DOHH2 (cell line): Measurements from ENCODE around the gene FBN3.

Experiments
- H3F3A ChIP-seq: fragments of 200-600 bp; sonication (generic), shearing (Covaris generic); 2 replicates; pipeline ENCODE4 v1.6.0; 2016; ENCODE audit warnings: antibody characterized with exemption, mild to moderate bottlenecking; ENCODE audit not compliant: control insufficient read depth, insufficient read depth
- H3K27ac ChIP-seq: fragments of 200-600 bp; sonication (generic); 2 replicates; pipeline ENCODE4 v1.5.1; 2014; ENCODE audit warnings: low read depth, mild to moderate bottlenecking, low read length, moderate library complexity
- H3K27me3 ChIP-seq: fragments of 200-600 bp; sonication (generic); 2 replicates; pipeline ENCODE4 v1.6.1; 2014; ENCODE audit warnings: mild to moderate bottlenecking, low read length, mixed read lengths; ENCODE audit not compliant: control insufficient read depth
- H3K36me3 ChIP-seq: fragments of 200-600 bp; sonication (generic); 2 replicates; pipeline ENCODE4 v1.6.1; 2014; ENCODE audit warnings: mild to moderate bottlenecking, low read length, moderate library complexity, mixed read lengths; ENCODE audit not compliant: control insufficient read depth
- H3K4me1 ChIP-seq: fragments of 200-600 bp; sonication (generic); 2 replicates; pipeline ENCODE4 v1.6.1; 2014; ENCODE audit warnings: mild to moderate bottlenecking, low read length, mixed read lengths; ENCODE audit not compliant: control insufficient read depth
- H3K4me2 ChIP-seq: fragments of 200-600 bp; sonication (generic); 2 replicates; pipeline ENCODE4 v1.6.0; 2014; ENCODE audit warnings: mild to moderate bottlenecking, low read length, moderate library complexity
- H3K4me3 ChIP-seq: fragments of 200-600 bp; sonication (generic); 2 replicates; pipeline ENCODE4 v1.5.1; 2014; ENCODE audit warnings: mild to moderate bottlenecking, low read length, mixed read lengths
- H3K79me2 ChIP-seq: fragments of 200-600 bp; sonication (generic); 2 replicates; pipeline ENCODE4 v1.6.1; 2014; ENCODE audit warnings: mild to moderate bottlenecking, low read length, mixed read lengths; ENCODE audit not compliant: control insufficient read depth
- H3K9me2 ChIP-seq: fragments of 200-600 bp; sonication (generic); replicated peaks from 2 replicates; pipeline ENCODE4 v1.6.1; 2014; ENCODE audit warnings: mild to moderate bottlenecking, low read length, mixed read lengths; ENCODE audit not compliant: control insufficient read depth
- H3K9me3 ChIP-seq: fragments of 200-600 bp; sonication (generic); 2 replicates; pipeline ENCODE4 v1.6.1; 2014; ENCODE audit warnings: antibody characterized with exemption, low read length, mixed read lengths; ENCODE audit not compliant: control insufficient read depth, insufficient read depth
- H4K20me1 ChIP-seq: fragments of 200-600 bp; sonication (generic); 2 replicates; pipeline ENCODE4 v1.6.0; 2014; ENCODE audit warnings: low read depth, mild to moderate bottlenecking, antibody characterized with exemption, low read length, moderate library complexity; ENCODE audit not compliant: control insufficient read depth, insufficient read depth
- CTCF ChIP-seq: fragments of 200-600 bp; sonication (generic); IDR thresholded peaks from one replicate; pipeline ENCODE4 v1.5.1; 2014; ENCODE audit warnings: antibody characterized with exemption, mild to moderate bottlenecking, low read depth, low read length; ENCODE audit not compliant: poor library complexity, severe bottlenecking
- EZH2phosphoT487 ChIP-seq: fragments of 200-600 bp; sonication (generic); IDR thresholded peaks from 2 replicates; pipeline ENCODE4 v1.6.1; 2017; ENCODE audit warnings: borderline replicate concordance, mild to moderate bottlenecking, antibody characterized with exemption, low read length, moderate library complexity, mixed read lengths

FBN3 gene

GRCh38 chr19:8084152-8084551 lies 65.2 kb downstream of the FBN3 start:
- H3K4me3 ChIP-seq, result no peak overlapping the region
- no peaks in the 10 kb centered on the region for H3K4me1 ChIP-seq
- H3K9me3 ChIP-seq, result peaks cover 7% of the 10 kb centered on the region; the same call in 1 of the 2 replicates
- no peak for TF ChIP-seq EZH2phosphoT487
- H3K36me3 ChIP-seq, result no peaks in the 10 kb centered on the region
- no peaks in the 10 kb centered on the region for H3F3A ChIP-seq
- no peaks in the 10 kb centered on the region for H3K9me2 ChIP-seq
- no peaks in the 10 kb centered on the region for H3K79me2 ChIP-seq
- no peak overlapping the region for H3K4me2 ChIP-seq
- no peak overlapping the region for H3K27ac ChIP-seq
- no peaks in the 10 kb centered on the region for H3K27me3 ChIP-seq
- no peaks in the 10 kb centered on the region for H4K20me1 ChIP-seq

GRCh38 chr19:8083141-8083540 lies 66.3 kb downstream of the FBN3 start:
- no peak overlapping the region for H3K4me3 ChIP-seq
- no peak overlapping the region for H3K4me2 ChIP-seq
- H3K4me1 ChIP-seq, result no peaks in the 10 kb centered on the region
- no peaks in the 10 kb centered on the region for H3K27me3 ChIP-seq
- H3F3A ChIP-seq, result no peaks in the 10 kb centered on the region
- no peaks in the 10 kb centered on the region for H3K36me3 ChIP-seq
- no peaks in the 10 kb centered on the region for H3K79me2 ChIP-seq
- H3K9me2 ChIP-seq, result no peaks in the 10 kb centered on the region
- H3K9me3 ChIP-seq, result no peaks in the 10 kb centered on the region; the same call in 1 of the 2 replicates
- no peak overlapping the region for H3K27ac ChIP-seq
- TF ChIP-seq CTCF (no peak), EZH2phosphoT487 (no peak)
- no peaks in the 10 kb centered on the region for H4K20me1 ChIP-seq

DNA sequence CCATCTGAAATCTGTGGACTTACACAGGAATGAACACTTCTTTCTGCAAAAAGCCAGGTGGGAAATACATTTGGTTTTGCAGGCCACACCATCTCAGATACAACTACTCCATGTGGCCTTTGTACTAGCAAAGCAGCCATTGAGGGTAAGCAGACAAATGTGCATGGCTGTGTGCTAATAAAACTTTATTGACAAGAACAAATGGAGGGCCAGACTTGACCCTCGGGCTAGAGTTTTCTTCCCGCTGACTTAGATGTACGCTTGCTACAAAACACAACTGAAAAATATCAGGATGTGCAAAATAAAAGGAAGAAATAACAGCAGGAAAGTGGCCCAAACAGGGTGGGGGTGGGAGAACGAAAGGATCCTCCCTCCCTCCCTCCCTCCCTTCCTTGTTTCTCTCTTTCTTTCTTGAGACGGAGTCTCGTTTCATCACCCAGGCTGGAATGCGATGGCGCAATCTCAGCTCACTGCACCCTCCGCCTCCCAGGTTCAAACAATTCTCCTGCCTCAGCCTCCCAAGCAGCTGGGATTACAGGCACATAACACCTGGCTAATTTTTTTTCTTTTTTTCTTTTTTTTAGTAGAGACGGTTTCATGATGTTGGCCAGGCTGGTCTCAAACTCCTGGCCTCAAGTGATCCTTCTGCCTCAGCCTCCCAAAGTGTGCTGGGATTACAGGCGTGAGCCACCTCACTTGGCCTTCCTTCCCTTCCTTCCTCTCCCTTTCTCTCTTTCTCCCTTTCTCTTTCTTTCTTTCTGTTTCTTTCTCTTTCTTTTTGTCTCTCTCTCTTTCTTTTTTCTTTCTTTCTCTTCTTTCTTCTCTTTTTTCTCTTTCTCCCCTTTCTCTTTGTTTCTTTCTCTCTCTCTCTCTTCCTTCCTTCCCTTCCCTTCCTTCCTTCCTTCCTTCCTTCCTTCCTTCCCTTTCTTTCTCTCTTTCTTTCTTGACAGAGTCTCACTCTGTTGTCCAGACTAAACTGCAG lies 67.5 kb downstream of the FBN3 start:
- H3K27ac ChIP-seq, result no peak overlapping the region
- H3K36me3 ChIP-seq, result no peaks in the 10 kb centered on the region
- no peaks in the 10 kb centered on the region for H3K4me1 ChIP-seq
- H3K27me3 ChIP-seq, result no peaks in the 10 kb centered on the region
- no peaks in the 10 kb centered on the region for H3K79me2 ChIP-seq
- no peaks in the 10 kb centered on the region for H3K9me2 ChIP-seq
- no peaks in the 10 kb centered on the region for H4K20me1 ChIP-seq
- H3K9me3 ChIP-seq, result no peaks in the 10 kb centered on the region
- H3K4me2 ChIP-seq, result no peak overlapping the region
- no peak for TF ChIP-seq CTCF
- no peak for TF ChIP-seq EZH2phosphoT487
- no peaks in the 10 kb centered on the region for H3F3A ChIP-seq
- H3K4me3 ChIP-seq, result no peak overlapping the region

- Histone ChIP-seq H3K9me3 (no peaks in the 10 kb centered on the region), H3K27me3 (no peaks in the 10 kb centered on the region), H3K27ac (no peak overlapping the region), H3K9me2 (no peaks in the 10 kb centered on the region), H3K4me1 (no peaks in the 10 kb centered on the region), H3K79me2 (no peaks in the 10 kb centered on the region), H3F3A (no peaks in the 10 kb centered on the region), H4K20me1 (no peaks in the 10 kb centered on the region), H3K4me2 (no peak overlapping the region), H3K36me3 (no peaks in the 10 kb centered on the region), H3K4me3 (no peak overlapping the region)
- TF ChIP-seq EZH2phosphoT487, result no peak
- TF ChIP-seq CTCF, result no peak
Measured at GRCh38 chr19:8080832-8081231, 68.6 kb downstream of the FBN3 start.
